ENCODE results near the gene NPTX2.

- TF ChIP-seq CTCF (IDR thresholded peaks at IDR 0.05) (no peak), POLR2A (IDR thresholded peaks at IDR 0.05) (no peak)
Observed at GRCh38 chr7:98670186-98670585, 53.1 kb downstream of the NPTX2 start.

All from upper lobe of left lung (tissue), 4 donors.